Measurements from ENCODE around the gene TCF23.
"Not testable (repeated sequence)": the region's sequence is repeated elsewhere in the genome, so short reads cannot be mapped to it uniquely, and the experiment has no call there.

TCF23 gene

DNA sequence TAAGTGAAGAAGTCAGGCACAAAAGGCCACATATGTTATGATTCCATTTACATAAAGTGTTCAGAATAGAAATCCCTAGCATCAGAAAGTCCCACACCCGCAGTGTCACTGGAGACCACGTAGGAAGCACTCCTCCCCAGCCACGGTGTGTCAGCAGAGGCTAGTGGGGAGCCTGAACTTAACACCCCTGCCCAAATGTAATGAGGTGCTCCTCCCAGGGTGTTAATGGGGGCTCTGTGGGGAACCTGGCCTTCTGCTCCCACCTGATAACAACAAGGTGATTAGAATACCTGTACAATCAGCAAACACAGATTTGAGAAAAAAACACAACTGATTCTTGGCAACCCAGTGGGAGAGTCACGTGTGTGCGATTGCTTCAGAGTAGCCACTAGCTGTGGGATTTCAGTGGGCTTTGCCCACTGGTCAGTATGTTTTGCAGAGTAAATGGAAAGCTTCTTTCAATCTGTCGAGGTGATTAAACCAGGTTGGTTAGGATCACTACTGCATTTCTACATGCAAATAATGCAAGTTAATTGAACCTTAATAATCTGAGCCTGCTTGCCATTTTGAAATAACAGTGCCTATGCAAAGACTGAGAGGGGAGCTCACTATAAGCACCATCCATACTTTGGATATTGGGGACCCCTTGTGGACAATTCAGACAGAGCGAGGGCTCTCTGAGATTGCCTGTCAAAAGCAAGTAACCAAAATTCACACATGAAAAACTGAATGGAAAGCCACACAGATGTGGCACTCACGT is 42.4 kb downstream of the TCF23 start:
- peak; percentile 19 for DNase-seq

- no peak for DNase-seq
These were observed 45.9 kb downstream of the TCF23 start for GRCh38 chr2:27194538-27195354.

GRCh38 chr2:27195799-27196198 is 47.0 kb downstream of the TCF23 start:
- DNase-seq, result not testable (repeated sequence)

- DNase-seq, result not testable (repeated sequence)
These were observed 49.3 kb downstream of the TCF23 start for GRCh38 chr2:27198068-27198467.

GRCh38 chr2:27198627-27199026 is 49.8 kb downstream of the TCF23 start:
- no peak for DNase-seq

DNA sequence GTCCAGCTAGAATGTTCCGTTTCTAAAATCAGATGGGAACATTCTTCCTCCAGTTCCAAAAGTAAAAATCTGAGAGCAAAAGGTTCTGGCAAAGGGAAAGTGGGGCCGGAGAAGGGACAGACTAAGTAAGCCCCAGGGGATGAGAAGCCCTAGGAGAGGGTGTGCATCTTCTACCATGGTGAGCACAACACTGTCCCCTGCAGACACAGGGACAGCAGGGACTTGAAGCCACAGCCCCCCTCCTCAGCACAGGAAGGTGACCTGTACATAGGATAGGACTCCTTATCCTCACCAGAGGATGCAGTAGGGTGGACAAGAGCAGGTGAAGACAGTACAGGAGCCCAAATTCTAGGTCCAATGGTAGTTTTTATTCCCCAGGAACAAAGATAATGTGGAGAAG is 50.4 kb downstream of the TCF23 start:
- DNase-seq, result no peak

- no peak for DNase-seq
These were observed 52.9 kb downstream of the TCF23 start for GRCh38 chr2:27201675-27202074.

DNA sequence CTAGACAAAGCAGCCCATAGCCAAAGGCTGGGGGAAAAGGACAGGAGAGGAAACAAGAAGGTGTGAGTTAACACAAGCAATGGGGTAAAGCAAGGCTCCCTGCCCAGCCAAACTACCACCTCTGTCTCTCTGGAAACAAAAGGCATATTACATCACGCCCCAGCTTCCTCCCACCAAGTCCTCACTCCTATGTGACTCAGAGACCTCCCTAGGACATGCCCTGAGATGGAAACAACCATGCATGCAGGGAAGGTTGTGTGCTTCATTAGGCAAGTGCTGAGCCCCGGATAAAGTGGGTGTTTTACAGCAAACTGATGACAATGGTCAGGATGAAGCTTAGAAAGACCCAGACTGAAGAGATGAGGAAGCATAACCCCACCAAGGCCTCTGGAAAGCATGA is 54.0 kb downstream of the TCF23 start:
- no peak for DNase-seq

DNA sequence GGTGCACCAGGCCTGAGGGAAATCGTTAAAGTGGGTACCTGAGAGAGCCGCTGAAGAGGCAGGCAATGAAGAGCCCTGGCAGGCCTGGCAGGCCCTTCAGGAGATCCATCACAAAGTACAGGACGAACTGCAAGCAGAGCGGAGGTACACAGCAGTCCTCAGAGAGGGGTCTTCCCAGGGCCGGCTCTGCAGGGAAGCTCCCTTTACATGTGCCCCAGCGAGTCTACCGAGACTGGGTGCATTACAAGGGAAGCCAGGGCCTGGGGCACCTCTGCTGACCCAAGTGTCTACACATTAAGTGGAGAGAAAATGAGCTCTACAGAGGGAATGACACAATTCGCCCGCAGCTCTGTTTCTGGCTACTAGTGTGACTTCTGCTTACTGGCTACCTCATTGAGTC is 54.9 kb downstream of the TCF23 start:
- no peak for DNase-seq

DNA sequence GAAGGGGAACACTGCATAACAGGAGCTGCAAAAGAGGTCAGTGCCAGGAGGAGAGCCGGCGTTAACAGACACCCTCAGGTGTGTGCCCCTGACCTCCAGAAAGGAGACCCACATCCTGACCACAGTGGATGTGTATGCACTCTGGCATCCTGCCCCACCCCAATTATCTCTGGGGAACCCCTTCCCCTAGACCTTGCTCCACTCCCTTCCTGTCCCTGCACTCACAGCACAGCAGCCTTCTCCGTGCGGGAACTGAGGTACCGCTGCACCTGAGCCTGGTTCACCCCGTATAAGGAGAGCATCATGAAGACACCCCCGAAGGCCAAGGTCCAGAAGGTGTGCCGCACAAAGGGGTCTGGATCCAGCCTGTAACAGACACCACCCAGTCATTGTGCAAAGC is 55.8 kb downstream of the TCF23 start:
- DNase-seq, result no peak

DNA sequence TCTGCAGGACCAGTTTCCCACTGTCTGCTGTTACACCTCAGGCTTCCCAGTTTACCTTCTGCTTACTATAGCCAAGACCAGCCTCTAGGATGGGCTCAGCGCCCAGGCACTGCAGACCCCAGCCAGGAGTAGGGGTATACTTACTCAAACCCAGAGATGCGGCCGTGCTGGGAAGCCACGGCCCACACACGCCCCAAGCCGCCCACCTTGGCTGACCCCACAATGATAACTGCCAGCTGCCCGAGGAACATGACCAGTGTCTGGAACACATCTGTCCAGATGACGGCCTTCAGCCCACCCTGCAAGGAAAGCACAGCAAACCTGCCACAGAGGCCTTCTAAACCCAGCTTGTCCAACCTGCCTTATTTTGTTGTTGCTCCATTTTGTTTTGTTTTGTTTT is 56.4 kb downstream of the TCF23 start:
- no peak for DNase-seq

- no peak for DNase-seq
These were observed 57.5 kb downstream of the TCF23 start for GRCh38 chr2:27206346-27206745.

Data from NCI-H226 (cell line).